HepG2 (cell line): ENCODE results near the gene CFAP73. TPM values are rescaled to one million over a fixed set of nuclear protein-coding genes. Genes with fewer than 3 reads are reported as not detected.
A peak's percentile ranks its signal among the peaks of the same experiment; 100 is the strongest.

ENCODE experiments used
- ATAC-seq: fragments of 200-7000 bp; cut with Tn5 transposase; 3 replicates; pipeline ENCODE4 v1.9.1; 2020; ENCODE audit warnings: mild to moderate bottlenecking, moderate library complexity
- BruUV-seq: library from RNA; stranded (reverse); fragments of 400-500 nt; replicated peaks from 2 replicates; lab custom pipeline; 2021; lab: Mats Ljungman, UMichigan
- CTCF ChIA-PET: fragments of 300-600 bp; formaldehyde crosslinking; extraction: SDS; loops from one replicate; lab custom pipeline; 2021; ENCODE audit warnings: low total read pairs, inconsistent platforms, low intra/inter-chr PET ratio; lab: Yijun Ruan, JAX
- POLR2A ChIA-PET: fragments of 350-600 bp; sonication (Branson Sonifier 250); formaldehyde crosslinking; loops from one replicate; lab custom pipeline; 2020; ENCODE audit warnings: antibody characterized with exemption, inconsistent platforms; lab: Yijun Ruan, JAX
- DNase-seq: peaks from one replicate; pipeline ENCODE4 v3.0.0-alpha.2; 2015; ENCODE audit warnings: low spot score
- FAIRE-seq: peaks from 3 replicates; lab custom pipeline; 2011; peaks lifted over from hg19 to GRCh38; lab: Jason Lieb, UNC
- H2AFZ ChIP-seq: one replicate; pipeline ENCODE4 v1.6.1; 2011; ENCODE audit warnings: low read length, inconsistent platforms
- H3K27ac ChIP-seq: fragments of 300-600 bp; 3 replicates; pipeline ENCODE4 v1.8.0; 2011; ENCODE audit warnings: mixed run types, mild to moderate bottlenecking, mixed read lengths, low read length, inconsistent platforms; ENCODE audit not compliant: insufficient read depth; ENCODE audit errors: extremely low read length
- H3K27me3 ChIP-seq, 2 experiments: fragments of 200-600 bp in 1 of 2; 2 replicates in 1 of 2; 3 replicates in 1 of 2; pipeline versions ENCODE4 v1.6.0 to v1.8.0; 2011; ENCODE audit warnings: low read length in 2 of 2, mild to moderate bottlenecking in 2 of 2, moderate library complexity in 2 of 2, inconsistent platforms in 1 of 2; ENCODE audit not compliant: insufficient read depth in 2 of 2, control insufficient read depth in 1 of 2
- H3K36me3 ChIP-seq, 2 experiments: fragments of 200-600 bp in 1 of 2; replicated peaks in 1 of 2; 2 replicates in 1 of 2; 3 replicates in 1 of 2; pipeline versions ENCODE4 v1.5.1 to v1.8.0; 2011; ENCODE audit warnings: low read length in 2 of 2, inconsistent platforms in 1 of 2; ENCODE audit not compliant: insufficient read depth in 2 of 2, control insufficient read depth in 1 of 2
- H3K4me1 ChIP-seq: 2 replicates; pipeline ENCODE4 v1.5.1; 2012; ENCODE audit warnings: low read length, inconsistent platforms; ENCODE audit not compliant: insufficient read depth
- H3K4me2 ChIP-seq: 2 replicates; pipeline ENCODE4 v1.6.0; 2011; ENCODE audit warnings: low read depth, low read length, inconsistent platforms
- H3K4me3 ChIP-seq, 3 experiments: fragments of 200-600 bp in 1 of 3; sonication (generic), shearing (Covaris generic) in 1 of 3; replicated peaks in 1 of 3; 2 replicates each; pipeline ENCODE4 v1.5.1; 2011 to 2016; ENCODE audit warnings: low read length in 3 of 3, inconsistent platforms in 2 of 3, low read depth in 2 of 3, mild to moderate bottlenecking in 2 of 3, control low read depth in 1 of 3, mixed read lengths in 1 of 3; ENCODE audit not compliant: insufficient read depth in 1 of 3
- H3K79me2 ChIP-seq: one replicate; pipeline ENCODE4 v1.6.1; 2011; ENCODE audit warnings: low read length, inconsistent platforms; ENCODE audit not compliant: insufficient read depth
- H3K9ac ChIP-seq: 2 replicates; pipeline ENCODE4 v1.6.0; 2011; ENCODE audit warnings: mild to moderate bottlenecking, low read depth, low read length, inconsistent platforms; ENCODE audit not compliant: insufficient read depth
- H3K9me3 ChIP-seq: 2 replicates; pipeline ENCODE4 v1.5.1; 2012; ENCODE audit warnings: mild to moderate bottlenecking, low read length
- H4K20me1 ChIP-seq: 2 replicates; pipeline ENCODE4 v1.6.0; 2011; ENCODE audit warnings: inconsistent platforms, mild to moderate bottlenecking, low read length, moderate library complexity; ENCODE audit not compliant: insufficient read depth
- ERF ChIP-seq: IDR thresholded peaks from 2 replicates; pipeline ENCODE4 v1.6.1; 2018; ENCODE audit warnings: missing biosample characterization, missing genetic modification reagents
- EZH2 ChIP-seq: conservative IDR thresholded peaks from 2 replicates; pipeline ENCODE4 v1.6.1; 2012; ENCODE audit warnings: mild to moderate bottlenecking, low read depth, low read length, moderate library complexity
- KDM5B ChIP-seq: sonication (generic); formaldehyde crosslinking; IDR thresholded peaks from 2 replicates; pipeline ENCODE4 v1.4.0; 2020; ENCODE audit warnings: missing genetic modification reagents, mild to moderate bottlenecking, borderline replicate concordance
- REL ChIP-seq: sonication (generic); formaldehyde crosslinking; conservative IDR thresholded peaks from 2 replicates; pipeline ENCODE4 v1.8.0; 2022; ENCODE audit warnings: mild to moderate bottlenecking, missing genetic modification reagents, moderate library complexity
- ZFP90 ChIP-seq: sonication (generic); formaldehyde crosslinking; IDR thresholded peaks from 2 replicates; pipeline ENCODE4 v1.8.0; 2022; ENCODE audit warnings: missing genetic modification reagents, mild to moderate bottlenecking, inconsistent platforms, borderline replicate concordance
- ZNF263 ChIP-seq: sonication (generic); formaldehyde crosslinking; IDR thresholded peaks from 2 replicates; pipeline ENCODE4 v1.4.0; 2020; ENCODE audit warnings: missing genetic modification reagents
- ZNF619 ChIP-seq: sonication (generic); formaldehyde crosslinking; IDR thresholded peaks from 2 replicates; pipeline ENCODE4 v1.4.0; 2020; ENCODE audit warnings: mild to moderate bottlenecking, missing genetic modification reagents
- WGBS: methylation state at CpG from one replicate; pipeline ENCODE4 v1.1.6; 2017; ENCODE audit warnings: low lambda C conversion rate; 5-methylcytosine and 5-hydroxymethylcytosine counted together
- in situ Hi-C: cut with HindIII; loops from 2 replicates; pipeline ENCODE4 v1.10.0; 2017; ENCODE audit warnings: low pct_unique_long_range_greater_than_20kb; ENCODE audit not compliant: extremely low pct_ligation_motif_present
- intact Hi-C: fragments of 100-400 bp; cut with micrococcal nuclease; formaldehyde crosslinking; loops from one replicate; pipeline ENCODE4 v1.10.0; 2022; ENCODE audit not compliant: unreplicated experiment
- polyA plus RNA-seq, 8 experiments: library from polyadenylated mRNA; depleted of rRNA in 3 of 8; stranded (reverse) in 7 of 8; unstranded in 1 of 8; fragments of >200 nt; fragmentation: Illumina TruSeq in 4 of 8; extraction: Trizol in 4 of 8; gene quantifications; 2 replicates each; pipeline versions ENCODE4 v1.2.1 to v1.2.3, GENCODE V29; 2011 to 2016; ENCODE audit warnings: low read depth in 4 of 8, missing spikeins in 1 of 8, mixed read lengths in 1 of 8; ENCODE audit not compliant: insufficient read depth in 1 of 8
- total RNA-seq, 5 experiments: library from RNA; depleted of rRNA; stranded (reverse); fragments of >200 nt; fragmentation: Illumina TruSeq; extraction: Trizol; gene quantifications; 2 replicates each; pipeline ENCODE4 v1.2.3, GENCODE V29; 2016; ENCODE audit warnings: low read depth in 1 of 5
- TF ChIP-seq, protein P1 (sequence below): sonication (generic); formaldehyde crosslinking; IDR thresholded peaks from 2 replicates; pipeline ENCODE4 v1.9.0; 2022; ENCODE audit warnings: missing genetic modification reagents, mild to moderate bottlenecking, borderline replicate concordance

The CFAP73 gene
- total and polyA plus RNA-seq, 2 of the 13 experiments (the other 11 are each of a cell fraction or from before 2014, with no cell fraction given): not detected

DNA sequence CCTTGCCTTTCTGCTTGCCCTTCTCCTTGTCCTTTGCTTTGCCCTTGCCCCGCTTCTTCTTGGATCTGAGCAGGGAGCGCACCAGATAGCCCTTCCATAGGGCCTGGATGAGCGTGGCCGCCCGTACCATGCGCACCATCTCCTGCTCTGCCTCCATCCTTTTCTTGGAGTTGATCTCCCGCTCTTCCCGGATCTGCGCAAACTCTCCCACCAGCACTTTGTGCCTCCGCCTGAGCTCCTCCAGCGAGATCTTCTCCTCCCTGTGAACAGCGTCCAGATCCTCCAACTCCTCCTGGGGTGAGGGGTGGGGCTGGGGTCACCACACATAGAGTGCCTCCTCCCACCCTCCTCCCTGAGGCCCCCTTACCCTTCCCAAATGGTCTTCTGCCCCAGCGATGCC, 46.1 kb downstream of the CFAP73 start:
- 95% methylated on average over 13 of the region's 13 CpGs for WGBS
- CTCF ChIA-PET: no interaction called here
- Histone ChIP-seq H3K36me3 (peaks cover 6 to 11% of the 10 kb centered on the region in 2 experiments; a peak in 2 of 5 replicates), H3K9ac (no peak overlapping the region), H3K79me2 (no peaks in the 10 kb centered on the region), H3K27ac (no peak overlapping the region), H3K4me1 (peaks cover 14% of the 10 kb centered on the region), H3K4me2 (no peak overlapping the region), H3K4me3 (no peak overlapping the region), H3K9me3 (no peaks in the 10 kb centered on the region), H4K20me1 (no peaks in the 10 kb centered on the region), H3K27me3 (no peaks in the 10 kb centered on the region), H2AFZ (no peak overlapping the region)
- BruUV-seq: no TSS peak
- DNase-seq: no peak
- no peak for ATAC-seq
- TF ChIP-seq ZFP90 (CRISPR knock-in tag) (no peak), REL (CRISPR knock-in tag) (no peak), EZH2 (no peak)
- intact Hi-C loops (loop anchor here (10.0 kb wide), 2 partner anchors 79 to 229 kb away; partner anchors contain the start of gene SDSL), in situ Hi-C loops (loop anchor here (10.0 kb wide), 1 partner anchor 159 kb away; the partner anchor contains the start of gene PLBD2)
- no peak for FAIRE-seq
- POLR2A ChIA-PET: interaction anchor here (1.8 kb wide), 1 partner anchor 10 kb away, joined by 4 read pairs; no protein-coding TSS in a partner anchor

DNA sequence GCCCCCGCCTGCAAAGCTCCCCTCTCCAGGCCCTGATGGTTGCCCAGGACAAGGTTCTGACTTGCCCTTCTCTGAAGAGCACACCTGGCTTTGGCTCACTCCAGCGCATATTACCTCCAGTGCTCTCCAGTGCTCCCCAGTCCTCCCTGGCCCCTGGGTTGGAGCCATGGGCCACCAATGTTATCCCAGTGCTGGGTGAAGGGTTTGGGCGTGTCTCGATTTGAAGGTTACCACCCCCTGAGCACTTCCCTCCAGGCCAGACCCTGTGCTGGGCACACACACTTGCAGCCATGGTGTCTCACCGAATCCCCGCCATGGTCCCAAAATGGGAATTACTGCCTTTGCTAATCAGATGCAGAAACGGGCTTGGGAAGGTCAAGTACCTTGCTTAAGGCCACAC, 47.1 kb downstream of the CFAP73 start:
- no peak for TF ChIP-seq ERF (CRISPR knock-in tag)
- TF ChIP-seq, protein P1, sequence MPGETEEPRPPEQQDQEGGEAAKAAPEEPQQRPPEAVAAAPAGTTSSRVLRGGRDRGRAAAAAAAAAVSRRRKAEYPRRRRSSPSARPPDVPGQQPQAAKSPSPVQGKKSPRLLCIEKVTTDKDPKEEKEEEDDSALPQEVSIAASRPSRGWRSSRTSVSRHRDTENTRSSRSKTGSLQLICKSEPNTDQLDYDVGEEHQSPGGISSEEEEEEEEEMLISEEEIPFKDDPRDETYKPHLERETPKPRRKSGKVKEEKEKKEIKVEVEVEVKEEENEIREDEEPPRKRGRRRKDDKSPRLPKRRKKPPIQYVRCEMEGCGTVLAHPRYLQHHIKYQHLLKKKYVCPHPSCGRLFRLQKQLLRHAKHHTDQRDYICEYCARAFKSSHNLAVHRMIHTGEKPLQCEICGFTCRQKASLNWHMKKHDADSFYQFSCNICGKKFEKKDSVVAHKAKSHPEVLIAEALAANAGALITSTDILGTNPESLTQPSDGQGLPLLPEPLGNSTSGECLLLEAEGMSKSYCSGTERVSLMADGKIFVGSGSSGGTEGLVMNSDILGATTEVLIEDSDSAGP (CRISPR knock-in tag): peak; percentile 40; the same call in 1 of the 2 replicates
- TF ChIP-seq KDM5B (CRISPR knock-in tag): peak; percentile 39; the same call in 1 of the 2 replicates
- TF ChIP-seq ZNF619 (CRISPR knock-in tag): 0 out of 2 replicates have a peak, but pooled peaks have one; percentile 15
- peak; percentile 83 for TF ChIP-seq ZNF263 (CRISPR knock-in tag)
- no peak overlapping the region for H3K9ac ChIP-seq
- no peak overlapping the region for H3K4me2 ChIP-seq
- no peaks in the 10 kb centered on the region for H4K20me1 ChIP-seq
- H3K36me3 ChIP-seq: peaks cover 3 to 8% of the 10 kb centered on the region in 2 experiments; a peak in 2 of 5 replicates
- CTCF ChIA-PET: interaction anchor here (1.4 kb wide), 1 partner anchor 229 kb away, joined by 6 read pairs; no protein-coding TSS in a partner anchor
- 78% methylated on average over 6 of the region's 7 CpGs for WGBS
- H3K27ac ChIP-seq: no peak overlapping the region
- DNase-seq (no peak), ATAC-seq (no peak; the same call in 2 of the 3 replicates), FAIRE-seq (no peak)
- no peak overlapping the region for H3K4me3 ChIP-seq
- no peaks in the 10 kb centered on the region for H3K79me2 ChIP-seq
- POLR2A ChIA-PET: interaction anchor here (1.8 kb wide), 1 partner anchor 9 kb away, joined by 4 read pairs; no protein-coding TSS in a partner anchor
- no TSS peak for BruUV-seq
- no peaks in the 10 kb centered on the region for H3K9me3 ChIP-seq
- no peaks in the 10 kb centered on the region for H3K27me3 ChIP-seq
- H2AFZ ChIP-seq: no peak overlapping the region
- intact Hi-C loops (loop anchor here (10.0 kb wide), 2 partner anchors 78 to 228 kb away; partner anchors contain the start of gene SDSL), in situ Hi-C loops (loop anchor here (10.0 kb wide), 1 partner anchor 158 kb away; the partner anchor contains the start of gene PLBD2)
- H3K4me1 ChIP-seq: peaks cover 14% of the 10 kb centered on the region
